Upper lobe of right lung (tissue), 1 donor: ENCODE measurements around the gene SP9. TPM values are rescaled to one million over a fixed set of nuclear protein-coding genes. Genes with fewer than 3 reads are reported as not detected.

ENCODE experiments used
- ATAC-seq: fragments of 200-7000 bp; cut with Tn5 transposase; one replicate; pipeline ENCODE4 v1.9.1; 2020; ENCODE audit warnings: mild to moderate bottlenecking, moderate library complexity
- DNase-seq: peaks from one replicate; pipeline ENCODE4 v3.0.0-alpha.2; 2020
- H3K27ac ChIP-seq: fragments of 200-600 bp; one replicate; pipeline ENCODE4 v1.8.0; 2022
- H3K27me3 ChIP-seq: fragments of 200-600 bp; one replicate; pipeline ENCODE4 v1.8.0; 2022; ENCODE audit warnings: mild to moderate bottlenecking
- H3K36me3 ChIP-seq: fragments of 200-600 bp; one replicate; pipeline ENCODE4 v1.8.0; 2022
- H3K4me1 ChIP-seq: fragments of 200-600 bp; one replicate; pipeline ENCODE4 v1.8.0; 2022
- H3K4me3 ChIP-seq: fragments of 200-600 bp; one replicate; pipeline ENCODE4 v1.8.0; 2022; ENCODE audit warnings: mild to moderate bottlenecking
- H3K9me3 ChIP-seq: fragments of 200-600 bp; one replicate; pipeline ENCODE4 v1.8.0; 2022
- CTCF ChIP-seq: fragments of 200-600 bp; IDR thresholded peaks from one replicate; pipeline ENCODE4 v1.8.0; 2022; ENCODE audit warnings: antibody characterized with exemption
- intact Hi-C: fragments of 100-400 bp; cut with DNase I; formaldehyde crosslinking; loops from one replicate; pipeline ENCODE4 v1.11.0; 2022
- total RNA-seq: library from RNA; stranded (reverse); fragmentation: NEBNext Ultra II Directional; extraction: Animal tissue kit (Norgen Biotek cat#: 25700); gene quantifications from one replicate; pipeline ENCODE4 v1.2.1, GENCODE V29; 2021
- donor health status: DM: no; HTN: yes; CAD: no; lungs with severe emphysema.

Gene SP9
- total RNA-seq, 1 donor from 2014 or later: not detected

DNA sequence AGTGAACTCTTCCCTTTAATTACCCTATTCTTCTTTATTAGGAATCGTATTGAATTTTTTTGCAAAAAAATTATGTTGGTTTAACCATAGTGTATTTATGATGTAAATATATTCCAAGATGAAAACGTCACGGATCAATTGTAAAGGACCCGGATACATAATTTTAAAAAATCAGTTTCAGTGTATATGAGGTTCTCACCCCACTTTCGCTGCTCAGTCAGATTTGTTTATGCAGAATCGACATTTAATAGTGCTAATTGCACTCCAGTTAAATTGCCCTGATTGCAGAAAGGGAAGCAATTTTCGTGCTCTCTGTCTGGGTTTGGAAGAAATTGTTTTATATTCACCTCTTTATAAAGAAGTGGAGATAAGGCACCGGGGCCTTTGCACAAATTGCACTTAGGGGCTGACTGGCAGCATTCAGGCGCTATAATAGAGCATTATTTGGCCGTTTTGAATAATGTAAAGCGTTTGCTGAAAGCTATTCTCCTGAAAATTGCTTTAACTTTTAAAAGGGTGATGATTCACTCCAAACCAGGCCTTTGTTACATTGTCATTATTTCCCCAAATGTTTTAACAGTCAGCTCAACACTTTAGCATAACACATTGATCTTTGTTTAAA is 3.0 kb upstream of the SP9 start:
- no peak overlapping the region for H3K4me3 ChIP-seq
- intact Hi-C loops: no loop called here
- H3K27me3 ChIP-seq: peaks cover 100% of the 10 kb centered on the region
- H3K9me3 ChIP-seq: no peaks in the 10 kb centered on the region
- no peaks in the 10 kb centered on the region for H3K36me3 ChIP-seq
- H3K4me1 ChIP-seq: peaks cover 29% of the 10 kb centered on the region
- ATAC-seq (no peak), DNase-seq (no peak)
- no peak for TF ChIP-seq CTCF
- no peak overlapping the region for H3K27ac ChIP-seq

GRCh38 chr2:174332217-174332963 is 2.4 kb upstream of the SP9 start:
- Histone ChIP-seq H3K27me3 (peaks cover 100% of the 10 kb centered on the region), H3K9me3 (no peaks in the 10 kb centered on the region), H3K4me1 (peaks cover 24% of the 10 kb centered on the region), H3K4me3 (no peak overlapping the region), H3K36me3 (no peaks in the 10 kb centered on the region), H3K27ac (no peak overlapping the region)
- ATAC-seq (no peak), DNase-seq (no peak)
- no peak for TF ChIP-seq CTCF
- intact Hi-C loops: no loop called here

DNA sequence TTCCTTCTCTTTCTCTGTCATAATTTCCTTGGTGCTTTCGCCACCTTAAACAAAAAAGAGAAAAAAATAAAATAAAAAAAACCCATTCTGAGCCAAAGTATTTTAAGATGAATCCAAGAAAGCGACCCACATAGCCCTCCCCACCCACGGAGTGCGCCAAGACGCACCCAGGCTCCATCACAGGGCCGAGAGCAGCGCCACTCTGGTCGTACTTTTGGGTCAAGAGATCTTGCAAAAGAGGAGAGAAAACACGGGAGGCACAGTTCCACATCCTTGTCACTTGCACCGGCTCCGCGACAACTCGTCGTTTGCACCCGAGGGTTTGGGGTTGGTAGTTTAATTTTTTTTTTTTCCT is 1.8 kb upstream of the SP9 start:
- intact Hi-C loops: no loop called here
- H3K4me3 ChIP-seq: no peak overlapping the region
- no peak overlapping the region for H3K27ac ChIP-seq
- H3K4me1 ChIP-seq: peaks cover 24% of the 10 kb centered on the region
- no peaks in the 10 kb centered on the region for H3K9me3 ChIP-seq
- peaks cover 100% of the 10 kb centered on the region for H3K27me3 ChIP-seq
- H3K36me3 ChIP-seq: no peaks in the 10 kb centered on the region
- no peak for ATAC-seq
- TF ChIP-seq CTCF: no peak
- no peak for DNase-seq

DNA sequence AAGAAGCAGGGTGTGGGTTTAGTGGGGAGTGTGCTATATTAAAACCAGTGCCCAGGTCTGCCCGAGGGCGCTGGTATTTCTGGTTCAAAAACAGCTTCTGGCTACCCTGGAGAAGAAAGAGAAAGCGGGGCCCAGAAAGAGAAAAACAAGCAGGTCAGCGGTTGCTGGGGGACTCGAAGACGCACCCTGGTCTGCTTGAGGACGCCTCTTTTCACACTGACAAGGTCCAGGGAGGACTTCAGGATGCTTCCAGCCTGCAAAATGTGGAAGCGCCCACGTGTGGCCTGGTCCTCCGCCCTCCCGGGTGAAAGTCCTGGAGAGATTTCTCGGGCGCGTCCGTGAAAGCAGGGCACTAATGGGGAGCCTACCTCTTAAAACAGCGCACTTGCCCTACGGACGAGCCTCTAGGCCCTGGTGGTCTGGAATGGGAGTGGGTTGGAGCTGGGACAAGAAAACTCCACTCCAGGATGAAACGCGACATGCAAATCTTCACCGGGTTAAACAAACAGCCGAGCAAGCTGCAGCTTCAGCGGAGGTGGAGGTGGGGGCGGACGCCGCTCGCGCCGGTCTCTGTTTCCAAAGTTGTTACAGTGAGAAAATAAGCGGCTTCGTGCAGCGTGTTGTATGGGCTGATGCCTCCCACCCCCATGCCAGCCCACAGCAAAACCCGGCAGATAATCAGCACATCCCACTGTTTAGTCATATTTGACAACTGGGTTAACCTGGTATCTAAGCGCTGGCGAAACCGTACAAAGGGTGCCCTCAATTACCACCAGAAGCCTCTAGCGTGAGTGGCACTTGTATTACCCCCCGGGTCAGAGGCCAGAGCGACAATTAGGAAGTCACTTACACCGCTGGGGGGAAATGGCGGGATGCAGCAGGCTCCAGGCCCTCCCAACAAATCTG is 1.1 kb upstream of the SP9 start:
- H3K27ac ChIP-seq: no peak overlapping the region
- peaks cover 100% of the 10 kb centered on the region for H3K27me3 ChIP-seq
- ATAC-seq (no peak), DNase-seq (no peak)
- no peak for TF ChIP-seq CTCF
- no peaks in the 10 kb centered on the region for H3K9me3 ChIP-seq
- intact Hi-C loops: no loop called here
- H3K36me3 ChIP-seq: no peaks in the 10 kb centered on the region
- peaks cover 24% of the 10 kb centered on the region for H3K4me1 ChIP-seq
- H3K4me3 ChIP-seq: no peak overlapping the region

DNA sequence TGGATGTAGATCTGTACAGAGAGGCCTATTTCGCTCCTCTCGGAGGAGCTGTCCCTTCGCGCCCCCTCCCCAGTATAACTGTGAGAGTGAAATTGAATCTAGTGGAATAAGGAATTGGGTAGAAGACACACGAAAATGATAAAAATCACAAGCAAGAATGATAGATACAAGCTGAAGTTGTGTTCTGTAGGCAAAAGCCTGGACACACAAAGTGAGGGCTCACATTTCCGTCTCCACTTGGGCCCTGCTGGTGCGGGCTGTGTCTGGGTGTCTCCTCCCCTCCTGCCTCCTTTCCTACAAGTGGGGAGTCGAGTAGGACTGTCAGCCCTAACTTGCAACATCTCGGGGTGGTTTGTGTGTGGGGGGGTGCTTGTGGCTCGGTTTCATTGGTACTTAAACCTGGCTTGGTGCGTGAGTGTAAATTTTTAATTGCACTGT is 457 bp upstream of the SP9 start:
- no peak for DNase-seq
- H3K4me1 ChIP-seq: peaks cover 24% of the 10 kb centered on the region
- intact Hi-C loops: no loop called here

More for the DNA sequence above, 457 bp upstream of the SP9 start:
- TF ChIP-seq CTCF: no peak
- H3K9me3 ChIP-seq: no peaks in the 10 kb centered on the region
- no peak for ATAC-seq
- H3K27ac ChIP-seq: no peak overlapping the region
- no peak overlapping the region for H3K4me3 ChIP-seq
- H3K27me3 ChIP-seq: peaks cover 100% of the 10 kb centered on the region
- no peaks in the 10 kb centered on the region for H3K36me3 ChIP-seq
